HAP-1 (cell line): ENCODE measurements around the gene NUP214.

Experiments
- DNase-seq, 2 experiments: peaks; one replicate each; pipeline ENCODE4 v3.0.0-alpha.2; 2016 to 2020; ENCODE audit warnings: low spot score in 2 of 2
- H3K27me3 ChIP-seq: fragments of 250-450 bp; sonication (Bioruptor Pico); 2 replicates; pipeline ENCODE4 v1.5.1; 2020; ENCODE audit warnings: low read depth, mild to moderate bottlenecking, moderate library complexity
- H3K36me3 ChIP-seq: fragments of 250-450 bp; sonication (Bioruptor Pico); replicated peaks from 2 replicates; pipeline ENCODE4 v1.5.1; 2020; ENCODE audit warnings: mild to moderate bottlenecking
- H3K4me1 ChIP-seq: fragments of 250-450 bp; sonication (Bioruptor Pico); 2 replicates; pipeline ENCODE4 v1.5.1; 2020; ENCODE audit warnings: mild to moderate bottlenecking
- H3K4me3 ChIP-seq: fragments of 250-450 bp; sonication (Bioruptor Pico); 2 replicates; pipeline ENCODE4 v1.5.1; 2020; ENCODE audit warnings: mild to moderate bottlenecking, moderate library complexity
- H3K9me3 ChIP-seq: fragments of 250-450 bp; sonication (Bioruptor Pico); 2 replicates; pipeline ENCODE4 v1.5.1; 2020; ENCODE audit warnings: mild to moderate bottlenecking, moderate library complexity
- in situ Hi-C: fragments of 300-500 bp; cut with MboI; formaldehyde crosslinking; loops from 3 replicates; pipeline ENCODE4 v1.14.3; 2020; ENCODE audit warnings: low sequenced_read_pairs, inconsistent platforms, mixed read lengths

The NUP214 gene

GRCh38 chr9:131169563-131170240 lies 44.3 kb downstream of the NUP214 start:
- in situ Hi-C loops, result no loop called here
- DNase-seq, result no peak
- no peaks in the 10 kb centered on the region for H3K4me1 ChIP-seq
- no peaks in the 10 kb centered on the region for H3K27me3 ChIP-seq
- no peaks in the 10 kb centered on the region for H3K9me3 ChIP-seq
- H3K4me3 ChIP-seq, result no peak overlapping the region
- H3K36me3 ChIP-seq, result peaks cover 22% of the 10 kb centered on the region

- H3K27me3 ChIP-seq, result no peaks in the 10 kb centered on the region
- DNase-seq, result no peak
- H3K36me3 ChIP-seq, result peaks cover 53% of the 10 kb centered on the region
- in situ Hi-C loops, result no loop called here
- no peaks in the 10 kb centered on the region for H3K4me1 ChIP-seq
- no peaks in the 10 kb centered on the region for H3K9me3 ChIP-seq
- H3K4me3 ChIP-seq, result no peak overlapping the region
These were observed 48.6 kb downstream of the NUP214 start for GRCh38 chr9:131173995-131174394.

GRCh38 chr9:131174681-131175239 lies 49.4 kb downstream of the NUP214 start:
- in situ Hi-C loops, result loop anchor here (5.0 kb wide), 1 partner anchor 163 kb away; no protein-coding TSS in a partner anchor

GRCh38 chr9:131177898-131178297 lies 52.5 kb downstream of the NUP214 start:
- Histone ChIP-seq H3K4me1 (no peaks in the 10 kb centered on the region), H3K27me3 (no peaks in the 10 kb centered on the region), H3K9me3 (no peaks in the 10 kb centered on the region), H3K4me3 (no peak overlapping the region), H3K36me3 (peaks cover 74% of the 10 kb centered on the region)
- in situ Hi-C loops, result loop anchor here (5.0 kb wide), 1 partner anchor 159 kb away; no protein-coding TSS in a partner anchor
- DNase-seq, result no peak

More at GRCh38 chr9:131174681-131175239, 49.4 kb downstream of the NUP214 start:
- Histone ChIP-seq H3K36me3 (peaks cover 61% of the 10 kb centered on the region), H3K9me3 (no peaks in the 10 kb centered on the region), H3K27me3 (no peaks in the 10 kb centered on the region), H3K4me3 (no peak overlapping the region), H3K4me1 (no peaks in the 10 kb centered on the region)
- DNase-seq, result no peak

GRCh38 chr9:131178382-131178781 lies 53.0 kb downstream of the NUP214 start:
- Histone ChIP-seq H3K4me1 (no peaks in the 10 kb centered on the region), H3K4me3 (no peak overlapping the region), H3K36me3 (peaks cover 76% of the 10 kb centered on the region), H3K27me3 (no peaks in the 10 kb centered on the region), H3K9me3 (no peaks in the 10 kb centered on the region)
- in situ Hi-C loops, result loop anchor here (5.0 kb wide), 1 partner anchor 159 kb away; no protein-coding TSS in a partner anchor
- DNase-seq, result peak; percentile 70 to 83

- Histone ChIP-seq H3K27me3 (no peaks in the 10 kb centered on the region), H3K9me3 (no peaks in the 10 kb centered on the region), H3K4me1 (no peaks in the 10 kb centered on the region), H3K4me3 (no peak overlapping the region), H3K36me3 (peaks cover 71% of the 10 kb centered on the region)
- no peak for DNase-seq
- in situ Hi-C loops, result loop anchor here (5.0 kb wide), 1 partner anchor 158 kb away; no protein-coding TSS in a partner anchor
These were observed 53.5 kb downstream of the NUP214 start for GRCh38 chr9:131178926-131179325.

GRCh38 chr9:131179561-131180219 lies 54.3 kb downstream of the NUP214 start:
- Histone ChIP-seq H3K4me3 (no peak overlapping the region), H3K27me3 (no peaks in the 10 kb centered on the region), H3K9me3 (no peaks in the 10 kb centered on the region), H3K4me1 (no peaks in the 10 kb centered on the region), H3K36me3 (peaks cover 69% of the 10 kb centered on the region)
- DNase-seq, result no peak
- in situ Hi-C loops, result loop anchor here (5.0 kb wide), 1 partner anchor 158 kb away; no protein-coding TSS in a partner anchor

GRCh38 chr9:131180454-131180853 lies 55.1 kb downstream of the NUP214 start:
- Histone ChIP-seq H3K9me3 (no peaks in the 10 kb centered on the region), H3K4me3 (no peak overlapping the region), H3K36me3 (peaks cover 69% of the 10 kb centered on the region), H3K4me1 (no peaks in the 10 kb centered on the region), H3K27me3 (no peaks in the 10 kb centered on the region)
- no peak for DNase-seq
- in situ Hi-C loops, result no loop called here

- no peaks in the 10 kb centered on the region for H3K4me1 ChIP-seq
- H3K27me3 ChIP-seq, result no peaks in the 10 kb centered on the region
- H3K9me3 ChIP-seq, result no peaks in the 10 kb centered on the region
- DNase-seq, result no peak
- no peak overlapping the region for H3K4me3 ChIP-seq
- in situ Hi-C loops, result no loop called here
- H3K36me3 ChIP-seq, result peaks cover 68% of the 10 kb centered on the region
These were observed 55.8 kb downstream of the NUP214 start for GRCh38 chr9:131181091-131181681.

GRCh38 chr9:131185924-131186323 lies 60.5 kb downstream of the NUP214 start:
- DNase-seq, result no peak
- H3K27me3 ChIP-seq, result no peaks in the 10 kb centered on the region
- H3K4me1 ChIP-seq, result no peaks in the 10 kb centered on the region
- in situ Hi-C loops, result no loop called here
- H3K9me3 ChIP-seq, result no peaks in the 10 kb centered on the region
- H3K4me3 ChIP-seq, result no peak overlapping the region
- H3K36me3 ChIP-seq, result peaks cover 52% of the 10 kb centered on the region

- H3K4me1 ChIP-seq, result no peaks in the 10 kb centered on the region
- H3K36me3 ChIP-seq, result peaks cover 53% of the 10 kb centered on the region
- H3K4me3 ChIP-seq, result no peak overlapping the region
- H3K9me3 ChIP-seq, result no peaks in the 10 kb centered on the region
- no peaks in the 10 kb centered on the region for H3K27me3 ChIP-seq
- DNase-seq, result no peak
- in situ Hi-C loops, result no loop called here
These were observed 61.2 kb downstream of the NUP214 start for GRCh38 chr9:131186622-131187021.

GRCh38 chr9:131187957-131188356 lies 62.6 kb downstream of the NUP214 start:
- Histone ChIP-seq H3K9me3 (no peaks in the 10 kb centered on the region), H3K4me1 (no peaks in the 10 kb centered on the region), H3K27me3 (no peaks in the 10 kb centered on the region), H3K36me3 (peaks cover 57% of the 10 kb centered on the region), H3K4me3 (no peak overlapping the region)
- in situ Hi-C loops, result no loop called here
- DNase-seq, result no peak

GRCh38 chr9:131188976-131189375 lies 63.6 kb downstream of the NUP214 start:
- no peak for DNase-seq
- H3K36me3 ChIP-seq, result peaks cover 58% of the 10 kb centered on the region
- H3K9me3 ChIP-seq, result no peaks in the 10 kb centered on the region
- no peak overlapping the region for H3K4me3 ChIP-seq
- in situ Hi-C loops, result no loop called here
- no peaks in the 10 kb centered on the region for H3K27me3 ChIP-seq
- no peaks in the 10 kb centered on the region for H3K4me1 ChIP-seq

- in situ Hi-C loops, result no loop called here
- H3K27me3 ChIP-seq, result no peaks in the 10 kb centered on the region
- peaks cover 53% of the 10 kb centered on the region for H3K36me3 ChIP-seq
- H3K4me3 ChIP-seq, result no peak overlapping the region
- DNase-seq, result no peak
- H3K4me1 ChIP-seq, result no peaks in the 10 kb centered on the region
- no peaks in the 10 kb centered on the region for H3K9me3 ChIP-seq
These were observed 64.8 kb downstream of the NUP214 start for GRCh38 chr9:131190191-131190590.
